ENCODE results near the gene CLDN9. TPM values are rescaled to one million over a fixed set of nuclear protein-coding genes. Genes with fewer than 3 reads are reported as not detected.

Gene CLDN9
- total RNA-seq, 2 experiments from 2014 or later: not detected

- Mint-ChIP-seq H3K9me3 (no peaks in the 10 kb centered on the region), H3K4me3 (peak overlapping the region; percentile 71), H3K4me1 (ENCODE audit: low read depth) (peaks cover 33% of the 10 kb centered on the region), H3K27ac (no peak overlapping the region), H3K27me3 (peaks cover 28% of the 10 kb centered on the region), H3K36me3 (ENCODE audit: low read depth) (no peaks in the 10 kb centered on the region)
- intact Hi-C loops (cut with DNase I, micrococcal nuclease): no loop called here
- H3K9me3 ChIP-seq (ENCODE audit: control insufficient read depth in 1 of 2, insufficient read depth in 1 of 2, low read length in 2 of 2): peaks cover 0 to 5% of the 10 kb centered on the region in 2 experiments
- ATAC-seq (ENCODE audit: poor library complexity) (no peak), DNase-seq (no peak)
- POLR2A ChIA-PET: interaction anchor here (0.5 to 1.4 kb wide), 5 partner anchors 13 to 139 kb away, joined by 3 to 8 read pairs (median 8); partner anchors contain the start of genes HCFC1R1 and TNFRSF12A
- CTCF ChIA-PET: interaction anchor here (1.7 to 11.4 kb wide), 2 partner anchors 14 to 22 kb away, joined by 5 to 181 read pairs; no protein-coding TSS in a partner anchor
- H3K36me3 ChIP-seq (ENCODE audit: insufficient read depth, low read length): no peaks in the 10 kb centered on the region
- H3K4me1 ChIP-seq (ENCODE audit: insufficient read depth, low read length): peaks cover 48% of the 10 kb centered on the region
- no peak overlapping the region for H3K27ac ChIP-seq (ENCODE audit: low read depth in 1 of 2, low read length in 2 of 2)
- no peak for TF ChIP-seq CTCF (IDR thresholded peaks at IDR 0.05)
- peaks cover 2 to 6% of the 10 kb centered on the region in 2 experiments for H3K27me3 ChIP-seq (ENCODE audit: control insufficient read depth in 1 of 2, insufficient read depth in 2 of 2, low read length in 2 of 2)
- H3K4me3 ChIP-seq (ENCODE audit: low read length): peak overlapping the region; percentile 20
Observed at GRCh38 chr16:3007059-3007956, 5.4 kb upstream of the CLDN9 start.

GRCh38 chr16:3007957-3008689, 4.6 kb upstream of the CLDN9 start:
- Mint-ChIP-seq H3K9me3 (no peaks in the 10 kb centered on the region), H3K27ac (no peak overlapping the region), H3K4me3 (peak overlapping the region; percentile 71), H3K36me3 (ENCODE audit: low read depth) (no peaks in the 10 kb centered on the region), H3K4me1 (ENCODE audit: low read depth) (peaks cover 33% of the 10 kb centered on the region), H3K27me3 (peaks cover 31% of the 10 kb centered on the region)
- no peaks in the 10 kb centered on the region for H3K36me3 ChIP-seq (ENCODE audit: insufficient read depth, low read length)
- H3K27me3 ChIP-seq (ENCODE audit: control insufficient read depth in 1 of 2, insufficient read depth in 2 of 2, low read length in 2 of 2): peaks cover 4 to 6% of the 10 kb centered on the region in 2 experiments
- ATAC-seq (ENCODE audit: poor library complexity): no peak
- no peak for TF ChIP-seq CTCF (IDR thresholded peaks at IDR 0.05)
- ChIA-PET POLR2A (interaction anchor here (1.1 to 1.4 kb wide), 4 partner anchors 13 to 140 kb away, joined by 4 to 8 read pairs (median 8); partner anchors contain the start of genes HCFC1R1 and TNFRSF12A), CTCF (interaction anchor here (1.7 to 11.4 kb wide), 2 partner anchors 13 to 22 kb away, joined by 5 to 181 read pairs; no protein-coding TSS in a partner anchor)
- H3K27ac ChIP-seq (ENCODE audit: low read depth in 1 of 2, low read length in 2 of 2): no peak overlapping the region
- H3K4me3 ChIP-seq (ENCODE audit: low read length): peak overlapping the region; percentile 20
- peaks cover 0 to 5% of the 10 kb centered on the region in 2 experiments for H3K9me3 ChIP-seq (ENCODE audit: control insufficient read depth in 1 of 2, insufficient read depth in 1 of 2, low read length in 2 of 2)
- intact Hi-C loops (cut with DNase I, micrococcal nuclease): no loop called here
- peak in 4 of 14 experiments; percentile 27 to 59 (median 45) for DNase-seq
- H3K4me1 ChIP-seq (ENCODE audit: insufficient read depth, low read length): peaks cover 54% of the 10 kb centered on the region

- no peaks in the 10 kb centered on the region for H3K36me3 ChIP-seq (ENCODE audit: insufficient read depth, low read length)
- DNase-seq (no peak), ATAC-seq (ENCODE audit: poor library complexity) (no peak)
- TF ChIP-seq CTCF (IDR thresholded peaks at IDR 0.05): no peak
- intact Hi-C loops (cut with DNase I, micrococcal nuclease): no loop called here
- Mint-ChIP-seq H3K36me3 (ENCODE audit: low read depth) (no peaks in the 10 kb centered on the region), H3K27ac (no peak overlapping the region), H3K4me3 (peak overlapping the region; percentile 71), H3K4me1 (ENCODE audit: low read depth) (peaks cover 32% of the 10 kb centered on the region), H3K9me3 (no peaks in the 10 kb centered on the region), H3K27me3 (peaks cover 30% of the 10 kb centered on the region)
- ChIA-PET POLR2A (interaction anchor here (1.2 to 1.4 kb wide), 2 partner anchors 12 to 14 kb away, joined by 8 read pairs; partner anchors contain the start of genes HCFC1R1 and TNFRSF12A), CTCF (interaction anchor here (11.4 kb wide), 1 partner anchor 21 kb away, joined by 181 read pairs; no protein-coding TSS in a partner anchor)
- H3K9me3 ChIP-seq (ENCODE audit: control insufficient read depth in 1 of 2, insufficient read depth in 1 of 2, low read length in 2 of 2): peaks cover 0 to 5% of the 10 kb centered on the region in 2 experiments
- peaks cover 51% of the 10 kb centered on the region for H3K4me1 ChIP-seq (ENCODE audit: insufficient read depth, low read length)
- peak overlapping the region; percentile 20 for H3K4me3 ChIP-seq (ENCODE audit: low read length)
- no peak overlapping the region for H3K27ac ChIP-seq (ENCODE audit: low read depth in 1 of 2, low read length in 2 of 2)
- H3K27me3 ChIP-seq (ENCODE audit: control insufficient read depth in 1 of 2, insufficient read depth in 2 of 2, low read length in 2 of 2): peaks cover 6 to 9% of the 10 kb centered on the region in 2 experiments
Observed at GRCh38 chr16:3008690-3009037, 4.1 kb upstream of the CLDN9 start.

All from CD4-positive, alpha-beta T cell (primary cell).